ENCODE data around the gene SIGLEC5. TPM values are rescaled to one million over a fixed set of nuclear protein-coding genes. Genes with fewer than 3 reads are reported as not detected.
"Not testable (repeated sequence)": the region's sequence is repeated elsewhere in the genome, so short reads cannot be mapped to it uniquely, and the experiment has no call there.

SIGLEC5 gene, protein sequence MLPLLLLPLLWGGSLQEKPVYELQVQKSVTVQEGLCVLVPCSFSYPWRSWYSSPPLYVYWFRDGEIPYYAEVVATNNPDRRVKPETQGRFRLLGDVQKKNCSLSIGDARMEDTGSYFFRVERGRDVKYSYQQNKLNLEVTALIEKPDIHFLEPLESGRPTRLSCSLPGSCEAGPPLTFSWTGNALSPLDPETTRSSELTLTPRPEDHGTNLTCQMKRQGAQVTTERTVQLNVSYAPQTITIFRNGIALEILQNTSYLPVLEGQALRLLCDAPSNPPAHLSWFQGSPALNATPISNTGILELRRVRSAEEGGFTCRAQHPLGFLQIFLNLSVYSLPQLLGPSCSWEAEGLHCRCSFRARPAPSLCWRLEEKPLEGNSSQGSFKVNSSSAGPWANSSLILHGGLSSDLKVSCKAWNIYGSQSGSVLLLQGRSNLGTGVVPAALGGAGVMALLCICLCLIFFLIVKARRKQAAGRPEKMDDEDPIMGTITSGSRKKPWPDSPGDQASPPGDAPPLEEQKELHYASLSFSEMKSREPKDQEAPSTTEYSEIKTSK
- under 1 TPM in 2 of 3 donors, not detected in 1; 0.48 to 0.51 TPM for polyA plus RNA-seq (ENCODE audit: insufficient read length in 3 of 3)

DNA sequence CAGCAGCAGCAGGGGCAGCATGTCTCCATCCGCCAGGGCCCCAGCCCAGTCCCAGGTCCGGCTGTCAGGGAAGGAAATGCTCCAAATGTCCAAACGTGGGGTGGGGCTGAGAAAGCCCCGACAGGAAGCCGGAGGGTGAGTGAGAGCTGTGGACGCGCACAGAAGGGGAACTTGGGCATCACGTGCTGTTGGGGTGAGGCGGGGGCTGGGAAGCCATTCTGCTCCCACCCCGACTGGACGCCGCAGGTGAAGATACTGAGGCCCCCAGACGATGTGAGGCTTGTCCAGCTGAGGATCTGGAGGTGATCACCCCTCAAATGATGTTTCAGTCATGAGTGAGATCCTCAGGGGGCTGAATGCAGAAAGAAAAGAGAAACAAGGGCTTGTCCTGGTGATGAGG is at the start of gene SIGLEC5:
TSS of gene SIGLEC5 (minus strand) at position 87 of the 400 bp plus-strand sequence. CDS start at position 21, 66 bp downstream.
- not testable (repeated sequence) for DNase-seq (ENCODE audit: low read depth in 3 of 3, low spot score in 2 of 3)

DNA sequence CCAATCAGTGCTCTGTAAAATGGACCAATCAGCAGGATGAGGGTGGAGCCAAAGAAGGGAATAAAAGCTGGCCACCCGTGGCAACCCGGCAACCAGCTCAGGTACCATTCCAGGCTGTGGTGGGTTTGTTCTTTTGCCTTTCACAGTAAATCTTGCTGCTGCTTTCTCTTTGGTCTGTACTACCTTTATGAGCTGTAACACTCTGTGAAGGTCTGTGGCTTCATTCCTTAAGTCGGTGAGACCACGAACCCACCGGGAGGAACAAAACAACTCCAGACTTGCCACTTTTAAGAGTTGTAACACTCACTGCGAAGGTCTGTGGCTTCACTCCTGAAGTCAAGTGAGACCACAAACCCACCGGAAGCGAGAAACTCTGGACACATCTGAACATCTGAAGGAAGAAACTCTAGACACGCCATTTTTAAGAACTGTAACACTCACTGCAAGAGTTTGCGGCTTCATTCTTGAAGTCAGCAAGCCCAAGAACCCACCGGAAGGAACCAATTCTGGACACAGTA is 46.4 kb upstream of the SIGLEC5 start:
- no peak for DNase-seq (ENCODE audit: low read depth in 3 of 3, low spot score in 2 of 3)

DNA sequence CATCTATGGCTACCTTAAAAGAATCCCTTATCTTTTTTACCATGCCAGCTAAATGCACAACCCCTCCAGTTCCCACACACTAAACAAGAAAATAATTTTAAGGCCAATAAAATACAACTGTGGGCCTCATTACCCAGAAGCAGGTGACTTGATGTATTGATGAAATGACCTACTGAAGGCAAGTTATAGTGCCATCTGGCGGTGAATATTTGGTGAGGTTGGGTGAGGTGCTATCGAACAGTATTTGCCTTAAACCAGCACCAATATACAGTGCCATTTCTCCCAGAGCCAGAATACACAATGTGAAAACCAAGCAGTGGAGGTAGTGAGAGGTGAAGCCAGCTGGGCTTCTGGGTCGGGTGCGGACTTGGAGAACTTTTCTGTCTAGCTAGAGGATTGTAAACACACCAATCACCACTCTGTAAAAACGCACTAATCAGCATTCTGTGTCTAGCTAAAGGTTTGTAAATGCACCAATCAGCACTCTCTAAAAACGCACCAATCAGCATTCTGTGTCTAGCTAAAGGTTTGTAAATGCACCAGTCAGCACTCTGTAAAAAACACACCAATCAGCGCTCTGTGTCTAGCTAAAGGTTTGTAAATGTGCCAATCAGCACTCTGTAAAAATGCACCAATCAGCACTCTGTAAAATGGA is 45.8 kb upstream of the SIGLEC5 start:
- DNase-seq (ENCODE audit: low read depth in 3 of 3, low spot score in 2 of 3): not testable (repeated sequence)

DNA sequence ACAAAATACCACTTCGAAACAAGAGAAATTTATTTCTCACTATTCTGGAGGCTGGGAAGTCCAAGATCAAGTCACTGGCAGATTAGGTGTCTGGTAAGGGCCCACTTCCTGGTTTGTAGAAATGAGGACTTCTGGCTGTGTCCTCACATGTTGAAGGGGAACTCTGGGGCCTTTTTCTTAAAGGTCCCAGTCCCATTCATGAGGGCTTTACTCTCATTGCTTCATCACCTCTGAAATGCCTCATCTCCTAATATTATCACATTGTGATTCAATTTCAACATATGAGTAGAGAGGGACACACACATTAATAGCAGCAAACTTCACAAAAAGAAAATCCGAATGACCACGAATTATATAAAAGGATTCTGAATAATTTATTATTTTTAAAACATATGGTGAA is 38.0 kb upstream of the SIGLEC5 start:
- no peak for DNase-seq (ENCODE audit: low read depth in 3 of 3, low spot score in 2 of 3)

DNA sequence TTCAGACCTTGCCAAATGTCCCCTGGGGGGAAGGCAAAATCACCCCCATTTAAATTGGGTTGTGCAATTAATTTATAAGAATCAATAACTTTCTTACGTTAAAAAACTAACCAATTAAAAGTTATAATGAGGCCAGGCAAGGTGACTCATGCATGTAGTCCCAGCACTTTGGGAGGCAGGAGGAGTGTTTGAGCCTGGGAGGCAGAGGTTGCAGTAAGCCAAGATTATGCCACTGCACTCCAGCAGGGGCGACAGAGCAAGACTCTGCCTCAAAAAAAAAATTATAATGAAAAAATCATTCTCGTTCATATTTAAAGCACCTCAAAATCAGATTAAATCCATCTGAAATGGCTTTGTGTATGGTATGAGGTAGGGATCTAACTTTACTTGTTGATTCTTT is 34.8 kb upstream of the SIGLEC5 start:
- DNase-seq (ENCODE audit: low read depth in 3 of 3, low spot score in 2 of 3): no peak

DNA sequence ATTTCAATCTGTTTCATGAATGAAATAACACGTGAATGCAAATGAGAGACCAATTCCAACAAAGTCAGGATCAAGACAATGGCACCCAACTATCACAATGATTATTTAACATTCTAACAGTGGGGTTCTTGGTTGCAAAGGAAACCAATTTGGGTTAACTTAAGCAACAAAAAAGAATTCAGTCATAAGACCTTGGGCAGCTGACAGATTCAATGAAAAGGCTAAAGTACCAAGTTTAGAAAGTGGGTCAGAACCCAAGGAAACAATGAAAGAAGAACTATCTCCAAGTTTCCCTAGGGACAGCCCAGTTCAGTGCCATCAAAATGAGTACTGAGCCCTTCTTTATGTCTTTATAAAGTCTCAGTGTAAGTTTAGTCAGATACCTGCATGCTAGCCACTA is 33.9 kb upstream of the SIGLEC5 start:
- no peak for DNase-seq (ENCODE audit: low read depth in 3 of 3, low spot score in 2 of 3)

DNA sequence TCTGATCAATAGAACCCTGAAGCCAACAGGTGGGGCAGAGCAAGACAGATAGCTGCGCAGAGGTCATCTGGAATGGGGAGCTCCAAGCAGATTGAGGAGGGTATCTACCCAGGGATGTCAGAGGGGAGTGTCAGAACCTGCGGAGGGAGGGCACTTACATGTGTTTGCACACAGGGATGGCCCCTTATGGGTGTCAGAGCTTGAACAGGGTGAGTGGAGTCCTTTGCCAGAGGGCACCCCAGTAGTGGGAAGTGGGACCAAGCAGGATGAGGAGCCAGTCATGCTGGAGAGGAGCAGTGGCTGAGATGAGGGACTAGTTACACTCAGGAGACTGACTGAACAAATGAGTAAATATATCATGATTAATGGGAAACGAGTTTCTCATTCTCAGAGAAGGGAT is 33.4 kb upstream of the SIGLEC5 start:
- no peak for DNase-seq (ENCODE audit: low read depth in 3 of 3, low spot score in 2 of 3)

DNA sequence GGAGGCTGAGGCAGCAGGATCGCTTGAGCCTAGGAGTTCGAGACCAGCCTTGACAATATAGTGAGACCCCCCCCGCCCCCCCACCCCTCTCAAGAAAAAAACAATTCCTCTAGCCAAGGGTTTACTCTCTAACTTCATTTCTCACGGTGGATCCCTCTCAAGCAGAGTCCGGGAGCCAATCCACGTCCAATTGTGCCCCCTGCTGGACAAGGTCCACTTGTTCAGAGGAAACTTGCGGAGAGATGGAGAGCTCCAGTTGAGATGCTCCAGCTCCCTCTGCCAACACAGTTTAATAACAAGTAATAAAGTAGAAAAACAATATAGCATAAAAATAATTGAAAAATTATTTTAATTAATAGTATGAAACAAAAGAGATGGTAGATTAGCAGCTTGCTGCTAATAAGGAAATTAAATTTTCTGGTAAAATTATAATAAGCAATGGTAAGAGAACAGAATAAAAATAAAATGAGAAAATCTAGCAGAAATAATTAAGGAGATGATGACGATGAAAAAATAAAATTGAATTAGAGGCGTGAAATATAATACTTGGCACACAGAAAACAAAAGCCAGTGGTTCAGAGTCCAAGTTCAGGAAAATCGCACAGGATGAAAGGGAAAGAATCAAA is 30.9 kb upstream of the SIGLEC5 start:
- DNase-seq (ENCODE audit: low read depth in 3 of 3, low spot score in 2 of 3): peak; percentile 56 to 67 (median 62)

DNA sequence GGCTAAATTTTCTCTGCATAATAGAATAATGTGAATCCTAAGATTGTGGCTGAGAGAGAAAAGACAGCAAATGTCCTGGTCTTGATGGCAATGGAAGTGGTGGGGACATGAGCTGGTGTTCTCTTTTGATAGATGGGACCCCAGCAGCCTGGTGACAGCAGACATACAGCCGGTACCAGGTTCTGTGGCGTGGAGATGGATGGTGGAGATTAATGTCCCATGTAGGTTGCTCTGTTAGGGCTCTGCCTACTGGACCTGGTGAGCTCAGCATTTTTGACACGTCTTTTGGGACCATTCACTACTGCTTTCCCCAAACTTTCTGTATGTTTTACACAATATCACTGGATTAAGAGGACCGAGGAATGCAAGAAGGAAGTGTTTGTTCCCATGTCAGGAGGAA is 24.6 kb upstream of the SIGLEC5 start:
- DNase-seq (ENCODE audit: low read depth in 3 of 3, low spot score in 2 of 3): no peak

DNA sequence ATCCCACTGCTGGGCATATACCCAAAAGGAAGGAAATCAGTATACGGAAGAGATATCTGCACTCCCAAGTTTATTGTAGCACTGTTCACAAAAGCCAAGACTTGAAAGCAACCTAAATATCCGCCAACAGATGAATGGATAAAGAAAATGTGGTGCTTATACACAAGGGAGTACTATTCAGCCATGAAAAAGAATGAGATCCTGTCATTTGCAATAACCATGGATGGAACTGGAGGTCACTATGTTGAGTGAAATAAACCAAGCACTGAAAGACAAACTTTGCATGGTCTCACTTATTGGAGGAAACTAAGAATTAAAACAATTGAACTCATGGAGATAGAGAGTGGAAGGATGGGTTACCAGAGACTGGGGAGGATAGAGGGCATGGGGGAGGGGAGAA is 23.0 kb upstream of the SIGLEC5 start:
- no peak for DNase-seq (ENCODE audit: low read depth in 3 of 3, low spot score in 2 of 3)

DNA sequence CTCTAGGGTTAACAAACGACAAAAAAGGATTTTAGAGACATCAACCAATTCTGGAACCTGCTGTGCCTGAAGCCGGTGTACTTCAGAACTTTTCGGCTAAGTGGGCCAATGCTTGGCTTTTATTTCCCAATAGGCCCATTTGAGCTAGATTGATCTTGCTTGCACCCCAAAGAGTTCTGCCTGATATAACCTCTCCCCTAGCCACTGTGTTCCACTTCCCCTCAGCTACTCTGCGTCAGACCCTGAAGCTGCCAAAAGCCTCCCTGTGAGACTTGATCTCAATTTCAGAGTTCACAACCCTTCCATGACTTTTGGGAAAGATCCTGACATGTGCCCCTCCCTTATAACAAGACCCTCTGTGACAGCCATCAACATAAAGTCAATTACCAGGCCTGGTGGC is 22.1 kb upstream of the SIGLEC5 start:
- DNase-seq (ENCODE audit: low read depth in 3 of 3, low spot score in 2 of 3): no peak

DNA sequence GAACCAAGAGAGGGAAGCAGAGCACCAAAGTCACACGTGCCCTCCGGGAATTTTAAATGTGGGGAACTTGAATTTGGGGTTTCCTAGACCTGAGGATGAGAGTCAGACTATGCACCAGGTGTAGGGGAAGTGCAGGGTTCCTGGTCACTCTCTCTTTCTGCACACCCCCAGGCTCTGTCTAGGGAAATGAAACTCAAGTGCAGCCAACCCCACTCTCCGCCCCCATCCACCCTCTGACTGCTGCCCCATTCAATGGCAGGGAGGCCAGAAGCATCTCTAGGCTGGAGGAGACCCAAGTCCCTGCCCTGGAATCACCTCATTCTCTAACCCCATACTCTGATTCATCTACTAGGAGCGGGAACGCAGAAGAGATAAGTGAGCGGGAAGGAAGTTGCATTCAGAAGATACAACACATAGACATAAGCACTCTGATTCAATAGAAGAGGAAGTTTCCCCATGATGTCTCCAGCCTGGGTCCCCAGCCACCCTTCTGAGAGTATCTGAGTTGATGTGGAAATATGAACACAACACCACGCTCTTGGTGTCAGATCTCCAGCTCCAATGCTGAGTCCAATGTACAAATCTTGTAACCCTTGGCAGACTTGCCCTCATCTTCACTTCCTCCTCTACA is 21.1 kb upstream of the SIGLEC5 start:
- no peak for DNase-seq (ENCODE audit: low read depth in 3 of 3, low spot score in 2 of 3)

DNA sequence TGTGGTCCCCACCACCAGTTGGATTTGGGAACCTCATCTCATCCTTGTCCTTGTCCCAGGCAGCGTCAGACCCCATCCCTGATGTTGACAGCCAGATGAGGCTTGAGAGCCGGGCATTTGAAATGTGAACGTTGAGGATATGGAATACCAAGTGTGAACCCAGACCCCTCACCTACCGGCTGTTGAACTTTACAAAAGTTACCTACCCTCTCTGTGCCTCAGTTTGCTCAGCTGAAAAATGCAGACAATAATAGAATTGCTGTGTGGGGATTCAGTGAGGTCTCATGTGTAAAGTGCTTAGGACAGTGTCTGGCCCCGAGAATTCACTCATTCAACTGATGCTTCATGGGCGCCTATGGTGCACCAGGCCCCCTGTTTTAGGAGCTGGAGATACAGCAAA is 17.1 kb upstream of the SIGLEC5 start:
- DNase-seq (ENCODE audit: low read depth in 3 of 3, low spot score in 2 of 3): no peak

DNA sequence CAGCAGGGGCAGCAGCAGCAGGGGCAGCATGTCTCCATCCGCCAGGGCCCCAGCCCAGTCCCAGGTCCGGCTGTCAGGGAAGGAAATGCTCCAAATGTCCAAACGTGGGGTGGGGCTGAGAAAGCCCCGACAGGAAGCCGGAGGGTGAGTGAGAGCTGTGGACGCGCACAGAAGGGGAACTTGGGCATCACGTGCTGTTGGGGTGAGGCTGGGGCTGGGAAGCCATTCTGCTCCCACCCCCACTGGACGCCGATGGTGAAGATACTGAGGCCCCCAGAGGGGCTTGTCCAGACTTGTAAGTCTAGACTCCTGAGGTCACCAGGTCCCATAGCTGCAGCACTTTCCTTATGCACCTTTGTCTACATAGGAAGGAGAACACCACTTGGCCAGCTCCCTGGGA is 16.5 kb upstream of the SIGLEC5 start, which contains the start of gene SIGLEC14:
TSS of gene SIGLEC14 (minus strand) at position 96 of the 400 bp plus-strand sequence. CDS start at position 30, 66 bp downstream.
- not testable (repeated sequence) for DNase-seq (ENCODE audit: low read depth in 3 of 3, low spot score in 2 of 3)

DNA sequence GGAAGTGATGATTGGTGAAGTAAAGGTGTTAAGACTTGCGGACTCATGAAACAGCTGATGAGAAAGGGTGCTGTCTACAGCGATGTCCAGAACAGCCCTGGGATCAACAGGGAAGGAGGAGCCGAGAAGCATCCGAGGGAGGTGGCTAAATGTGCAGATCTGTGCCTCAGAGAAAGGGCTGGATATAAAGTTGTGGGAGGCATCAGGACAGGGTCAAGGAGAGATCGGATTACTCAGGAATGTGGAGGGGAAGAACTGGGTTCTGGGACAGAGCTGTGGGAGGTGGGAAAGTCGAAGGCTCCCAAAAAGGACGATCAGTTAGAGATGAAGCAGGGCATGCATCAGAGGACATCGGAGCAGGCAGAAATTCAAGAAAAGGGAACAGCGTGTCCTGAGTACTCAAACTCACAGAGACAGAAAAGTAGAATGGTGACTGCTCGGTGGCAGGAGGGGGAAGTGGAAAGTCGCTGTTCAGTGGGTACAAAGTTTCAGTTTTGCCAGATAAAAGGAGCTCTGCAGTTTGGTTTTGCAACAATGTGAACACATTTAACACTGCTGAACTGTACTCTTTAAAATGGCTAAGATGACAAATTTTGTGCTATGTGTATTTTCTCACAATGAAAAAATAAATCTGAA is 14.6 kb upstream of the SIGLEC5 start:
- DNase-seq (ENCODE audit: low read depth in 3 of 3, low spot score in 2 of 3): no peak

DNA sequence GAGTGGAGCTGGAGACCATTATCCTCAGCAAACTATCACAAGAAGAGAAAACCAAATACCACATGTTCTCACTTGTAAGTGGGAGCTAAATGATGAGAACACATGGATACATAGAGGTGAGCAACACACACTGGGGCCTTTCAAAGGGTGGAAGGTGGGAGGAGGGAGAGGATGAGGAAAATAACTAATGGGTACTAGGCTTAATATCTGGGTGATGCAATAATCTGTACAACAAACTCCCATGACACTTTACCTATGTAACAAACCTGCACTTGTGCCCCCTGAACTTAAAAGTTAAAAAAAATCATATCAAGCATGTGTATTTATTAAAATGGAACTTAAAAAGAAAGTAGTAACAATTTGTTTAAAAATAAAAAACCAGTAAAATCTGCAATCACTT is 11.4 kb upstream of the SIGLEC5 start:
- DNase-seq (ENCODE audit: low read depth in 3 of 3, low spot score in 2 of 3): no peak

DNA sequence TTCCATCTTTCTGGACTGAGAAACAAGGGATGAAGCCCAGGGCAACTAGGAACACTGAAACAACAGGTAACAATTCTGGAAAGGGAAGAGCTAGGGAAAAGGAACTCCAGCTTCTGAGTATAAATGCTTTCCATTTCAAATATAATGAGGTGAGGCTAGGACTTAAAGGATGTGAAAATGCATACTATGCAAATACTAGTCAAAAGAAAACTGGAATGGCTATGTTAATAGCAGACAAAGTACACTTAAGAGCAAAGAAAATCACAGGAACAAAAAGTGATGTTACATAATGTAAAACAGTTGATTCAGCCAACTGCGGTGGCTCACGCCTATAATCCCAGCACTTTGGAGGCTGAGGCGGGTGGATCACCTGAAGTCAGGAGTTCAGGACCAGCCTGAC is 10.2 kb upstream of the SIGLEC5 start:
- no peak for DNase-seq (ENCODE audit: low read depth in 3 of 3, low spot score in 2 of 3)

DNA sequence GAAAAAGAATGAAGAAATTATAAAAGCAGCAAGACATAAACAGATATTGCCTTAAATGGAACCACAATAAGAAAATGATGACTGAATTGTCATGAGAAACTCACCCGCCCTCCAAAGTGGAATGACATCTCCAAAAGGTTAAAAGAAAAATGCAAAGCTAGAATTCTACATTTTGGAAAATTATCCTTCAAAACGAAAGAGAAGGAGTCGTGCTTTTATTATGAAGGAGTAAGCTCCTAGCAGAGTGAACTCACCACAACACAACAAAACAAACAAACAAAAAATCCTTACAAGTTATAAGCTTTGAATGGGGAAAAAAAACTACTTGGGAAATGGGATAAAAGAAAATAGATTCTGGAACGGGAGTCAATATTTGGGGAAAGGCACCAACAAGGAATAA is 9.7 kb upstream of the SIGLEC5 start:
- DNase-seq (ENCODE audit: low read depth in 3 of 3, low spot score in 2 of 3): no peak

DNA sequence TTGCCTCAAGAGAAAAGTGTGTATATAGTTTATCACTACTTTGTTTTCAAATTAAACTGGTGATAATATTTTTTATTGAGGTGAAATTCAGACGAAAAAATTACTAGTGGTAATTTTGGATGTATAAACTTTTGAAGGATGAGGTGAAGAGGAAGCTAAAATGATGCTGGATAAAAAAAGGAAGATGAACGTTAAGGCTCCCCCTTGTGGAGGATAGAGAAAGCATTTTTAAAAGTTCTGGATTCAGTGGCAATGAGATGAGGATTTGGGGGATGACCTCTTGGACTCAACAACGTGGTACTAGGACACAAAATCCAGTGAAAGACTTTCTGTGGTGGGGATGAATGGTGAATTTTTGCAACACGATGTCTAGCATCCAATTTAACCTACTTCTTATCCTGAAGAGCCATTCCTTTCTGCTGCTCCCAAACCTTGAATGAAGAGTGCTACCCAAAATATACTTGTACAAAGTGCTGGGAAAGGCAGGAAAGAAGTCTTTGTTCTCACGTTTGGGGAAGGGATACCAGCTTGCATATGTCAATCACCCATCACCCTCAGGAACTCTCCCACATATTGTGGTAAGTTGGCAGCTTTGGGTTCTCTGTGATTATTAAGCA is 7.3 kb upstream of the SIGLEC5 start:
- DNase-seq (ENCODE audit: low read depth in 3 of 3, low spot score in 2 of 3): no peak

DNA sequence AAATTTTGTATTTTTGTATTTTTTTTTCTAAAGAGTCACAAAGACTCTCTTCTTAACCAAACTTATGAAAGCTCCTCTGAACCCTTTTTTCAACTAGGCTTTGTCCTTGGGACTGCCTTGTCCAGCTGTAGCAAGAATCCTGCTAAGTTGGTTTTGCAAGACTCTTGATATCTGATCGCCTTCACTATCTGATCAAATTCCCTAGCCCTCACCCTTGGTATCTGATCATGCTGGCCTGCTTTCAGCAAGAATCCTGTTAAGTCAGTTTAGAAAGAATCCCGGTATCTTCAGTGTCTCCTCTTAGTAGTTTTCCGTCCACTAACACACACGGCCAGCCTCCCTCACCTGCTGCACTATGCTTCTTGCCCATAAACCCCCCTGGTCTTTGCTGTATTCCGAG is 1.9 kb upstream of the SIGLEC5 start:
- DNase-seq (ENCODE audit: low read depth in 3 of 3, low spot score in 2 of 3): no peak
